Mononuclear cell (primary cell): ENCODE data around the gene ALK. TPM values are rescaled to one million over a fixed set of nuclear protein-coding genes. Genes with fewer than 3 reads are reported as not detected.
"Not testable (repeated sequence)": the region's sequence is repeated elsewhere in the genome, so short reads cannot be mapped to it uniquely, and the experiment has no call there.

Source experiments
- H3K27me3 ChIP-seq: 2 replicates; pipeline ENCODE4 v1.6.0; 2011; ENCODE audit warnings: low read length, control low read depth; ENCODE audit not compliant: insufficient read depth
- H3K4me1 ChIP-seq: 2 replicates; pipeline ENCODE4 v1.5.1; 2011; ENCODE audit warnings: mild to moderate bottlenecking, low read length, control low read depth; ENCODE audit not compliant: insufficient read depth
- H3K4me3 ChIP-seq: 2 replicates; pipeline ENCODE4 v1.5.1; 2011; ENCODE audit warnings: mild to moderate bottlenecking, low read length, moderate library complexity
- H3K9me3 ChIP-seq: 2 replicates; pipeline ENCODE4 v1.5.1; 2011; ENCODE audit warnings: low read depth, mild to moderate bottlenecking, control low read depth, low read length
- total RNA-seq: library from RNA; depleted of rRNA; stranded (reverse); fragments of >200 nt; gene quantifications from one replicate; pipeline ENCODE4 v1.2.3, GENCODE V29; 2012

Gene ALK
- total RNA-seq, 1 donor: not detected

DNA sequence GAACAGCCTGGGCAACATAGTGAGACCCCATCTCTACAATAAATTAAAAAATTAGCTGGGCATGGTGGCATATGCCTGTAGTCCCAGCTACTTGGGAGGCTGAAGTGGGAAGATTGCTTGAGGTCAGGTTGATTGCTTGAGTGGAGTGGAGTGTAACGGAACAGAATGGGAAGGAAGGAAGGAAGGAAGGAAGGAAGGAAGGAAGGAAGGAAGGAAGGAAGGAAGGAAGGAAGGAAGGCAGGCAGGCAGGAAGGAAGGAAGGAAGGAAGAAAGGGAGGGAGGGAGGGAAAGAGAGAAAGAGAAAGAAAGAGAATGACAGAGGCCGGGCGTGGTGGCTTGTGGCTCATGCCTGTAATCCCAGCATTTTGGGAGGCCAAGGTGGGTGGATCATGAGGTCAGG, 170.9 kb downstream of the ALK start:
- H3K27me3 ChIP-seq, H3K4me1 ChIP-seq, H3K9me3 ChIP-seq, H3K4me3 ChIP-seq: not testable (repeated sequence)

DNA sequence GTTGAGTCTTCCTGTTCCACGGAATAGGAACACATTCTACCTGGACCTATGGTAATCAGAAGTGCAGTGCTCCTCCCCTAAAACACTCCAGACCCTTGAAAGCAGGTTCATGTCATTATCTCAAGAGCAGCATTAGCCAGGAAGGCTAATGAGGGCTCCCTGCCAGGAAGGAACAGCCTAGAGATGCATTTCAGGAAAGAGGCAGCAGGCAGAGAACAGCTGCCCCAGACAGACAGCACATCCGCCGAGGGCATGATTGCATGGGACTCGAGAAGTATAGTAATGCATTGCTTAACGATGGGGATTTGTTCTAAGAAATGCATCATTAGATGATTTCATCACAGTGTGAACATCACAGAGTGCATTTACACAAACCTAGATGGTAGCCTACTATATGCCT, 171.5 kb downstream of the ALK start:
- H3K9me3 ChIP-seq: no peaks in the 10 kb centered on the region
- no peaks in the 10 kb centered on the region for H3K4me1 ChIP-seq
- H3K4me3 ChIP-seq: no peak overlapping the region
- no peaks in the 10 kb centered on the region for H3K27me3 ChIP-seq

DNA sequence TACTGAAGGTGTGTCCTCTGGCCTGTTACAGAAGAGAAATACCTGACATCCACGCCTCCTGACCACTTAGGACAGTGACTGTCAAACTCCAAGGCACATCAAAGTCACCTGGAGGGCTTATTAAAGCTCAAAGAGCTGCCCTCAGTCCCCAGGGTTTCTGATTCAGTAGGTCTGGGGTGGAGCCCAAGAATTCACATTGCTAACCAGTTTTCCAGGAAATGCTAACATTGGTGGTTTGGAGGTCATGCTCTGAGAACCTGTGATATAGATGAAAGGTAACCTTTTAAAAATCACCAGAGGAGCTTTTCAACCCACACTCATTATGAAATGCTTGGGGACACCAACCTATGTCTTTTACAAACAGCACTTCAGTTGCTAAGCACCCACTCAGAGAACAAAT, 172.3 kb downstream of the ALK start:
- Histone ChIP-seq H3K4me3 (no peak overlapping the region), H3K9me3 (no peaks in the 10 kb centered on the region), H3K27me3 (no peaks in the 10 kb centered on the region), H3K4me1 (no peaks in the 10 kb centered on the region)

DNA sequence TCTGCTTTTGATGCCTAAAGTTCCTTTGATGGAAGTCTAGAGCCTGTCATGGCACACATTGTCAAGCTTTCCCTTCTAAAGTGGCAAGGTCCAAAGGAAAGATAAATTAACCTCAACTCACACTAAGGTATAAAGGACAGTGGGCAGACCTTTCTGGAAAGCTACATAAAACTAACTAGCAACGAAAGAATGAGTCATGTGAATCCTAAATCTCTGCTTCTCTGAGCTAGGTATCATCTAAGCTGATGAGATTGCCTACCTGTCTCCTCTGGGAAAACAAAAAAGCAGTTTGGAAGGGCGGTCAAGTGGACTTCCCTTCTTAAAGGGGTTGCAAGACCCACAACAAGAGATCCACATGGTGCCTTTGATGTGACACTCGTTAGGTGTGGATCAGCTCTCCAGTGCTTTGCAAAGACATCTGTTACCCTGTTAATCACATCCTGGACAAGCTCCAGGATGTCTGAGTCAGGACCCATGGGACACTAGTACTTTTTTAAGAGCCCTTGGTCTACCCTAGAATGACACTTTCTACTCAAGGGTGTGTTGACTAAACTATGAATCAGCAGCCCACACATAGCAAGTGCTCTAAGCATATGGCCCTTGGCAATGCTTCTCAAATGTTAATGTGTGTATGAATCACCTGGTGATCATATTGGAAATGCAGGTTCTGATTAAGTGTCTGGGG, 173.5 kb downstream of the ALK start:
- Histone ChIP-seq H3K4me1 (no peaks in the 10 kb centered on the region), H3K9me3 (no peaks in the 10 kb centered on the region), H3K27me3 (no peaks in the 10 kb centered on the region), H3K4me3 (no peak overlapping the region)

DNA sequence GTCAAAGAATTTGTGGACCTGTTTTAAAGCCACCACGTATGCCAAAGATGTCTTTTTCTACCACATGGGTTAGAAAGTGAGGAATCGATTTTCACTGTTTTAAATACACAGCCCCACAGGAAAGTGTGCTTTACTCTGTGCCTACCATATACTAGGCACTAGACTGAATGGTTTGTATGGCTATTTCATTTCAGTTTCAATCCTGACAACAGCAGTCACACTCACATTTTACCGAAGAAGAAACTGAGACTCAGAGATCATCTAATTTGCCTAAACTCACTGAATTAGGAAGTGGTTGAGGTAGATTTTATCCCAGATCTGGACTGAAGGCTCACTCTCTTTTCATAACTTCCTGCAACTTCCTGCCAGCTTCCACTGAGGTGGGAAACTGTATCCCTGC, 176.4 kb downstream of the ALK start:
- Histone ChIP-seq H3K27me3 (no peaks in the 10 kb centered on the region), H3K9me3 (no peaks in the 10 kb centered on the region), H3K4me1 (no peaks in the 10 kb centered on the region), H3K4me3 (no peak overlapping the region)

DNA sequence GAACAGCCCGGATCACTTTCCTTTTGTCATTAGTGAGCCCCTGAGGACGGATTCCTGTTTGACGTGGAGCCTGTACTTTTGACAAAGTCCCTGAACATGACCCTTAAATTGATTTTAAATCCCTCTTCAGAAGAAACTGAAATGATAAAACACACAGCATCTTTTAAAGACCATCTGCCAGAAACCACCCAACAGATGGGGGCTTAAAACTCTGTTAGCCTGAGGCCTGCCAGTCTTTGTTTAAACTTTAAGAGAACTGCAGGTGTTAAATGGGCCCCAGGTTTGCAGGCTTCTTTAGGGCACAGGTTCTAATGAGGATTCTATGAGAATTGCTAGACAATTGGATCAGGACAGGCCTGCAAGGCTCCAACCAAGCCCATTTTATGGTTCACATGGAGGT, 177.9 kb downstream of the ALK start:
- H3K4me1 ChIP-seq: no peaks in the 10 kb centered on the region
- no peaks in the 10 kb centered on the region for H3K27me3 ChIP-seq
- H3K4me3 ChIP-seq: no peak overlapping the region
- H3K9me3 ChIP-seq: no peaks in the 10 kb centered on the region

DNA sequence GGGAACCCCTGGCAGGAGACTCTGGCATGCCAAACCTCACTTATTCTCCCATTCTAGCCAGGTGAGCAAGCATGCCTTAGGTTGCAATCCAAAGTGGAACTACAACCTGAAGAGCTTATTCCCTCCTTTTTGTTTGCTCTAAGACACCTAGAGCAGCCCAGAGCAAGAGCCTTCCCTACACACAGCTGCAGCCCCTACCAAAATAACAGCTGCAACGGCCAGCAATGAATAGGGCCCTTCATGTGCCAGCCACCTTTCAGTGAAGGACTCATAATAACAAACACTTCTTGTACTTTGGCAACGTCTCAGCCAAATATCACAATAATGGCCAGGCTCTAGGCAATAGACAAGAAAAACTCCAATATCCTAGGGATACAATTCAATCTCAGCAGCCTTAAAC, 178.7 kb downstream of the ALK start:
- H3K9me3 ChIP-seq: no peaks in the 10 kb centered on the region

DNA sequence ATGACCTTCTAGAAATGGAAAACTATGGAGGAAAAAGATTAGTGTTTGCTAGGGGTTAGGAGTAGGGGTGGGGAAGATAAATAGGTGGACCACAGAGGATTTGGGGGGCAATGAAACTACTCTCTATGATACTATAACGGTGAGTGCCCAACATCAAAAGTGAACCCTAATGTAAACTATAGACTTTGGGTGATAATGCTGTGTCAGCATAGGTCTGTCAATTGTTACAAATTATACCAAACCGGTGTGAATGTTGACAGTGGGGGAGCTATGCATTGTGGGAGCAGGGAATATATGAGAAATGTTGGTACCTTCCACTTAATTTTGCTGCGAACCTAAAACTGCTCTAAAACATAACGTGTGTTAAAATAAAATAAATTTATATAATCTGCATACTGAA, 180.3 kb downstream of the ALK start:
- Histone ChIP-seq H3K4me1 (no peaks in the 10 kb centered on the region), H3K4me3 (no peak overlapping the region), H3K27me3 (no peaks in the 10 kb centered on the region), H3K9me3 (no peaks in the 10 kb centered on the region)

More for the DNA sequence above, 178.7 kb downstream of the ALK start:
- no peaks in the 10 kb centered on the region for H3K27me3 ChIP-seq
- H3K4me1 ChIP-seq: no peaks in the 10 kb centered on the region
- no peak overlapping the region for H3K4me3 ChIP-seq

DNA sequence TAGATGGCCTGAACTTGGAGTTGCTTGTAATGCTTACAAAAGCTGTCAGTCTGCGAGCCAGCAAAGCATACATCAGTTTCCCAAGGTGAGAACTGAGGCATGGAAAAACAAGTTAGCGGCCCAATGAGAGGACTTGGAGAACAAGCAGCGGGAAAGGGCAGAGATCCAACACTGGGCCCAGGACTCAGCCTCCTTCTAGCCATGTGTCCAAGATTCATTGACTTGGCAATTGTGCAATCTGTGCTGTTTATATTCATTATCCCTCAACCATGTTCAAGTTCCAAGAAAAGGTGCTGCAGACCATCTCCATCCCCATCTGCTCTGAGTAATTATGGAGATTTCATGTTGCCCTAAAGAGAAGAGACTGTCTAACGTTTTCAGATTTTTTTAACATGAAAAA, 187.4 kb downstream of the ALK start:
- Histone ChIP-seq H3K27me3 (no peaks in the 10 kb centered on the region), H3K4me1 (no peaks in the 10 kb centered on the region), H3K4me3 (no peak overlapping the region)

DNA sequence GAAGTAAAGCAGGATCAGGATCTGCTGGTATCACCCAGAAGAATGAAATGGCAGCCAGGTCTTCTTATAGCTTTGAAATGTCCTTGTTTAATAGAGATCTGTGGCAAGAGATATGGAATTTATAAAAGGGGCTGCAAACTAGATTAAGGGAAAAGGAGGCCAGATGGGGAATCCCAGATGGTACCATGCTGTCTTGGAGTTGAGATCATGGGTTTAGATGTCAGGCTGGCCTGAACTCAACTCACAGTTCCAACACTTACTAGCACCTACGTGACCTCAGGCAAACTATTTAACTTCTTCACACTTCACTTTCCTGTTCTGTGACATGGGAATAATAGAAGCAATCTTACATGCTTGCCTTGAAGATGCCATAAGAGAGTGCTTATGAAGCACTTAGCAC, 188.2 kb downstream of the ALK start:
- H3K4me1 ChIP-seq: no peaks in the 10 kb centered on the region
- H3K4me3 ChIP-seq: no peak overlapping the region
- no peaks in the 10 kb centered on the region for H3K9me3 ChIP-seq
- no peaks in the 10 kb centered on the region for H3K27me3 ChIP-seq

More for the DNA sequence above, 187.4 kb downstream of the ALK start:
- no peaks in the 10 kb centered on the region for H3K9me3 ChIP-seq

DNA sequence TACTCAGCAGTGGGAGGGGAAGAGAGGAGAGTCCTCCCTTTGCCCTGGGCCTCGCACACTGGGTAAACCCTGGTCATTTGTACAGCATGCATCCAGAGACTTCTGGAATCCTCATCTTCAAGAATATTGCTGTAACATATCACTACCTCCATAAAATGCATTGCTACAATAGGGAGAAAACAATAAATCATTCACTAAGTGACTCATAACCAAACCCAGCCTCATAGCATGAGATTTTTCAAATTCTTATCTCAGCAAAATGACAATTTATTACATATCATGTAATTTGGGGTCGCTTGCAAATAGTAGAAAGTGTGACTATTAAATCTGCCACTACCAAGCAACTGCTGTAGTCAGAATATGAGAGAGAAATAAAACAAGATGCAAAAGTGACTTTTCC, 189.4 kb downstream of the ALK start:
- no peak overlapping the region for H3K4me3 ChIP-seq
- H3K27me3 ChIP-seq: no peaks in the 10 kb centered on the region
- no peaks in the 10 kb centered on the region for H3K4me1 ChIP-seq
- no peaks in the 10 kb centered on the region for H3K9me3 ChIP-seq

DNA sequence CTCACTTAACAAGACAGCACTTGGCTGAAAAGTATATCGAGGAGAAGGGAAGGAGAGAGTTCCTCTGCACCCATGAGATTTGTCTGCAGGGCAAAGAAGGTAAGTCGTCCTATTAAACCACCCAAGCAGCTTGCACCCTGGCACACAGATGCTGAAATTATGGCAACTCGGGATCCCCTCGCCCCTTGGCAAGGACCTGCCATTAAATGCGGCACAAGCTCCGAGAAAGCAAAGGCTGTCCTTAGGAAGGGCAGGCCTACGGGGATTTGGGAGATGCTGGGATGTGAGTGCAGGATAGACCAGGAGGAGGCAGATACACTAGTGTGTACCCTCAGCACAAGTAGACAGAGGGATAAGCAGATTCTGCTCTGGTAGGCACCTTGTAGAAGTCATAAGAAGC, 191.5 kb downstream of the ALK start:
- Histone ChIP-seq H3K4me1 (no peaks in the 10 kb centered on the region), H3K4me3 (no peak overlapping the region), H3K27me3 (no peaks in the 10 kb centered on the region), H3K9me3 (no peaks in the 10 kb centered on the region)

DNA sequence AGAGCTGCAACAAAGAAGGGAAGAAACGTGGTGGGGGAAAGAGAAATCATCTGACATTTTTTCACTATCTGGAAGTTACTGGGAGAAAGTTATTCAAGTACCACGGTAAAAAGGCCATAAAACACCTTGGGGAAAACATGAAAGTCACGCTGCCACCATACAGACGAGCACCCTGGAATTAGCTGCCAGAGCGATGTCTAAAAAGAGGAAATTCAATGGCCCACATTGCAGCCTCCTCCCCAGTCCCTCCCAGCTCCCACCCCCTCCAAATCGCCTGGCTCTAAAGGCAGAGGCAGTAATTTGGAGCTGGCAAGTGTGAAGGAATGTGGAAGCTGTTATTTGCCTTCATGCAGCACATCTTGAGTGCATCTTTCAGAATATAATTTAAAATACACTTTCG, 192.0 kb downstream of the ALK start:
- Histone ChIP-seq H3K9me3 (no peaks in the 10 kb centered on the region), H3K27me3 (no peaks in the 10 kb centered on the region), H3K4me1 (no peaks in the 10 kb centered on the region), H3K4me3 (no peak overlapping the region)

DNA sequence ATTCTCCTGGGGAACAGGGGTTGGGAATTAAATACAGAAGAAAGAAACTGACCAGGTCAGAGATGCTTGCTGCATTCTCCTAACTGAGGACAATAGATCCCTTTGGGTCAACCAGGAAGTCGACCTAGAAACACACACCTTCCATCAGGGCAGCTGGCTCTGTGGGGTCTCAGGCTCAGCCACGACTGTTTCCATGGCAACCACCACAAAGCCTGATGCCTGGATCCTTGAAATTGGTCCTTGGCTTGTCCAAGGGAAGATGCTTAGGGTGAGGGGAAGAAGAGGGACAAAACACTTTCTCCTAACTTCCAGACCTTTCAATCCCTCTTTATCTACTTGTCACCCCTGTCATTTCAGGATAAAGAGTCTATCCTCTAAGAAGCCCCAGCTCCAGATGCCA, 194.4 kb downstream of the ALK start:
- no peaks in the 10 kb centered on the region for H3K4me1 ChIP-seq
- H3K27me3 ChIP-seq: no peaks in the 10 kb centered on the region
- no peak overlapping the region for H3K4me3 ChIP-seq
- H3K9me3 ChIP-seq: no peaks in the 10 kb centered on the region

DNA sequence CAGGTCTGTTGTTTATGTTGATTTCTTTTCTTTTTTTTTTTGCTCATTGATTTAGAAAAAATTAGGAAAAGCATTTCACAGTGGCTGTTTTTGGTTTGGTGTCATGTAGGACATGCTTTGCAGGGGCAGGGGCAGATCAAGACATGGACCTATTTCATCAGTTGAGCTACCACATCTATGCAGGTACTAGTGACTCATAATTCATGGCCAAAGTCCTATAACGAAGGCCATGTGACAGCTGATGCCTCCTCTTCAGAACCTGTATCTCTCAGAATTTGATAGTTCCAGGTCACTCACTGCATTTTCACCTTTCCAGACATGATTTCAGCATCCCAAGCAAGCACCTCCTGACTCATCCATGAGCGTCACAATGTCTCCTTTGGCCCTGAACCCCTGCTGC, 195.8 kb downstream of the ALK start:
- Histone ChIP-seq H3K4me3 (no peak overlapping the region), H3K4me1 (no peaks in the 10 kb centered on the region), H3K9me3 (no peaks in the 10 kb centered on the region), H3K27me3 (no peaks in the 10 kb centered on the region)

DNA sequence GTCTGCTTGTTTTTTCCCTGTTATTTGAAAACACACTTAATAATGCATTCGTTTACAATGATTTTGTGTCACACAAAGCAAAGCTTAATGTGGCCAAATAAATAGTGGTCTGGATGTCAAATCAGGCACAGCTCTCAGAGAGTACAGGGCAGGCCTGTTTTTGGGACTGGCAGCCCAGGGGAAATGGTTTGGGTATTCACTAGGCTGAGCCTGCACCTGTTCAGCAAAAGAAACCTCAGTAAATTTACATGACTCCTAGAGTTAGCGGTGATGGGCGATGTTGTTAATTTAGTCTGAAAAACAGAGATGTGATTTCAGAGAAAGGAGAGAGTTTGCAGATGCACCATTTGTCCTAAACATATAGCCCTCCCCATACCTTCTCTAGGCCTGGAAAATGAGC, 197.1 kb downstream of the ALK start:
- Histone ChIP-seq H3K9me3 (no peaks in the 10 kb centered on the region), H3K4me1 (no peaks in the 10 kb centered on the region)

More for the DNA sequence above, 197.1 kb downstream of the ALK start:
- Histone ChIP-seq H3K4me3 (no peak overlapping the region), H3K27me3 (no peaks in the 10 kb centered on the region)
